AG08396 (cell line): ENCODE data around the gene ZNF559.
A peak's percentile ranks its signal among the peaks of the same experiment; 100 is the strongest.
"Not testable (repeated sequence)": the region's sequence is repeated elsewhere in the genome, so short reads cannot be mapped to it uniquely, and the experiment has no call there.

Experiments
- DNase-seq: peaks from one replicate; pipeline ENCODE4 v3.0.0; 2012; ENCODE audit warnings: low spot score, mixed read lengths

ZNF559 gene

DNA sequence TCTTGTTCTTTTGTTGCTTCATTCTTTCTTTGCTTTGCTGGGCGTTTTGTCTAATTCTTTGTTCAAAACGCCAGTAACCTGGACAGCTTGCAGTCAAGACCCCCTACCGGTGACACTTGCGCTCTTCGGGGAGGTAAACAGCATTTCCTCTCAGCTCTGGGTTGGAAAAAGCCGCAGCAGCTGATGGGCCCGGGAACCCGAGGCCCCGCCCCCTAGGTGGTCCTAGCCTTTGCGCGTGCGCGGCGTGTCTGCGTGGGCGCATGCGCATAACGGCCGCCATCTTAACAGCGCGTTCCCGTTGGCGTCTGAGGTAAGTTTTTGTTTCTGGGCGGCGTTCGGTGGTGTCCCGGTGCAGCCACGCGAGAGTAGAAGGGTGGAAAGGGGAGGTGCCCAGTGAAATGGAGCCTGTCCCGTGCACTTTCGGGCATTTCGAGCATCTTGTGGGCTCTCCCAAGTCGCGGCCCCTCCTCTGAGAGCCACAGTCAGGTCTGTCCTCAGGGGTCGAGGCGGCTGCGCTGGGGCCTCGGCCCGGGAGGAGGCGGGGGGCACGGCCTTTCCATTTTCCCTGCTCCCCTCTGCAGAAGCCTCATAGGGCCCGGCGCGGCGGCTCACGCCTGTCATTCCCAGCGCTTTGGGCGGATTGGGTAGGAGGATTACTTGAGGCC lies at the start of gene ZNF559:
Gene ZNF559 (plus strand): TSS at position 261 of the 665 bp plus-strand sequence. CDS start 14,371 bp downstream, outside the sequence.
- peak; percentile 98 for DNase-seq

DNA sequence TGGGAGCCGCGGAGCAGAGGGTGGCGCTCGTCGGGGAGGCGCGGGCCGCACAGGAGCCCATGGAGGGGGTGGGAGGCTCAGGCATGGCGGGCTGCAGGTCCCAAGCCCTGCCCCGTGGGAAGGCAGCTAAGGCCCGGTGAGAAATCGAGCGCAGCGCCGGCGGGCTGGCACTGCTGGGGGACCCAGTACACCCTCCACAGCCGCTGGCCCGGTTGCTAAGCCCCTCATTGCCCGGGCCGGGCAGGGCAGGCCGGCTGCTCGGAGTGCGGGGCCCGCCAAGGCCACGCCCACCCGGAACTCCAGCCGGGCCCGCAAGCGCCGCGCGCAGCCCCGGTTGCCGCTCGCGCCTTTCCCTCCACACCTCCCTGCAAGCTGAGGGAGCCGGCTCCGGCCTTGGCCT lies 40.5 kb upstream of the ZNF559 start:
- not testable (repeated sequence) for DNase-seq

DNA sequence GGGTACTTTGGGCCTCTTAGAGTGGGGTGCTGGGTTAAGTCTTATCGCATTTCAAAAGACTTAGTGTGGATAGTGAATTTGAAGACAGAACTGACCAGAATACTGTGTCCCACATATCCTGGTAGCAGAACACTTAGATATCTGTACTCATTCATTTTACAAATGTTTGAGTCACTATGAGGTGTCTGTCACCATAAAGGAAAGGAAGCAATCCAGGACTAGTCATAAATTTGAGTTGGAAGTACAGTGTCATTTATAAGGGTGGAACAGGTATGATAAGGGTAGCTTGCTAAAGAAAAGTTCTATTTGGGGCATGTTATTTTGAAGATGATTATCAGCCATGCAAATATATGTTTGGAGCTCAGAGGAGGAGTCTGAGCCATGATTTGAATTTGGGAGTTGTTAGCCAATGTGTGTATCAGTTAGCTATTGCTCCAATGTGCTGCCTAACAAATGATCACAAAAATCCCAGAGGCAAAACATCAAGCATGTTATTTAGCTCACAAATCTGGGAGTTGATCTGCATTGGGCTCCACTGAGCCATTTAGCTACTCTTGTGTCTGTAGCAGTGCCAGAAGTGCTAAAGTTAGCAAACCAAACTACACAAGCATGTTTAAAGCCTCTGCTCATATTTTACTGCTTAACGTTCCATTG lies 34.6 kb upstream of the ZNF559 start:
- no peak for DNase-seq

DNA sequence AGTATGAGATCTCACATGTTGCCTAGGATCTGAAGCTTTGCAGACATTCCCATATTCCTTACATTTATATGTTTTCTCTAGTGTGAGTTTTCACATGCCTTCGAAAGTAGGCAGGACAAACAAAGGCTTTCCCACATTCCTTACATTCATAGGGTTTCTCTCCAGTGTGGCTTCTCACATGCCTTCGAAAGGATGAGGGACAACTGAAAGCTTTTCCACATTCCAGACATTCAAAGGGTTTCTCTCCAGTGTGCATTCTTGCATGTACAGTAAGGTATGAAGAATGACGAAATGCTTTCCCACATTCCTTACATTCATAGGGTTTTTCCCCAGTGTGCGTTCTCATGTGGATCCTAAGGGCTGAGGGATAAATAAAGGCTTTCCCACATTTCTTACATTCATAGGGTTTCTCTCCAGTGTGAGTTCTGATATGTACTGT lies 28.5 kb upstream of the ZNF559 start:
- no peak for DNase-seq

DNA sequence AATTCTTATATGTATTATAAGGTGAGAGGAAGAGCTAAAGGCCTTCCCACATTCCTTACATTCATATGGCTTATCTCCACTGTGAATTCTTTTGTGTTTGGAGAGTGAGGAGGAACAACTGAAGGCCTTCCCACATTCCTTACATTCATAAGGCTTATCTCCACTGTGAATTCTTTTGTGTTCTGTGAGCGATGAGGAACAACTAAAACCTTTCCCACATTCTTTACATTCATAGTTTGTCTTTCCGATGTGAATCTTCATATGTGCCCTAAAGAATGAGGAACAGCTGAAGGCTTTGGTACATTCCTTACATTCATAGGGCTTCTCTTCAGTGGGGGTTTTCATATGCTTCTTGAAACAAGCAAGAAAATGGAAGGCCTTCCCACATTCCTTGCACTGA lies 27.6 kb upstream of the ZNF559 start:
- no peak for DNase-seq

DNA sequence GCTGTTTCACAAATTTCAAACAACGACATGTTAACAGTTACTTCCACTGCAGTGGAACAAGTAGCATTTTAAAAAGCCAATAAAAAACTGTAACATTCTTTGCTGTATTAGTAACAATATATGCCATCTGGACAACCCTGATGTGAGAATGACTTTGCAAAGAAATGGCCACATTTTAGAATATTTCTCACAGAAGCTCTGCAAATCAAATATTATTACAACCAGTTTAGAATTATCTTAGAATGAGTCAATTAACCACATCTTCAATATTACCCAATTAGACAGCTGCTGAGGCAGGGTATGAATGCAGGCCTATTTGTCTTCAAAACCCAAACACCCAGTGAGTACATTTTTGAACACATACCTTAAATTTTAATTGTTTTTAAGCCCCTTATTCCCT lies 17.5 kb upstream of the ZNF559 start:
- peak; percentile 32 for DNase-seq

DNA sequence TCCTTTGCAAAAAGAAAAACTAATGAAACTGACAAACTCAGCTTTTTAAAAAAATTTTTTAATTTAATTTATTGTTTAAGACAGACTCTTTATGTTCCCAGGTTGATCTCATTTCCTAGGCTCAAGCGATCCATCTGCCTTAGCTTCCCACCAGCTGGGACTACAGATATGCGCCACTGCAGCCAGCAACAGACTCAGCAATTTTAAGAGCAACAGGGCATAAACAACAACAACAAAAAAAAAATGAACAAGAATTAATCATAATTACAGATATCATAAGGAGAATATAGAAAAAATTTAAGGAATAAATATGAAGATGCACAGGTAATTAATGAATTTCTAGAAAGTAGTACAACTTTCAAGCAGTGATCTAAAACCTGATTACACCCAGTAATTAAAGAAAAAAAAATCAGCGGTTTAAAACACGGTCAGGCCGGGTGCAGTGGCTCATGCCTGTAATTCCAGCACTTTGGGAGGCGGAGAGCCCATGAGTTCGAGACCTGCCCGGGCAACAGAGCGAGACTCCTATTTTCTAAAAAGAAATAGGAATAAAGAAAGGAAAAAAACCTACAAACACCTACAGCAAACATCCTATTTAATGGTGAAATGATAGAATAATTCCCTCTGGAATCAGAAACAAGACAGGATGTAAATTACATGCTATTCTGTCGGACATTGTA lies 15.7 kb upstream of the ZNF559 start:
- no peak for DNase-seq

DNA sequence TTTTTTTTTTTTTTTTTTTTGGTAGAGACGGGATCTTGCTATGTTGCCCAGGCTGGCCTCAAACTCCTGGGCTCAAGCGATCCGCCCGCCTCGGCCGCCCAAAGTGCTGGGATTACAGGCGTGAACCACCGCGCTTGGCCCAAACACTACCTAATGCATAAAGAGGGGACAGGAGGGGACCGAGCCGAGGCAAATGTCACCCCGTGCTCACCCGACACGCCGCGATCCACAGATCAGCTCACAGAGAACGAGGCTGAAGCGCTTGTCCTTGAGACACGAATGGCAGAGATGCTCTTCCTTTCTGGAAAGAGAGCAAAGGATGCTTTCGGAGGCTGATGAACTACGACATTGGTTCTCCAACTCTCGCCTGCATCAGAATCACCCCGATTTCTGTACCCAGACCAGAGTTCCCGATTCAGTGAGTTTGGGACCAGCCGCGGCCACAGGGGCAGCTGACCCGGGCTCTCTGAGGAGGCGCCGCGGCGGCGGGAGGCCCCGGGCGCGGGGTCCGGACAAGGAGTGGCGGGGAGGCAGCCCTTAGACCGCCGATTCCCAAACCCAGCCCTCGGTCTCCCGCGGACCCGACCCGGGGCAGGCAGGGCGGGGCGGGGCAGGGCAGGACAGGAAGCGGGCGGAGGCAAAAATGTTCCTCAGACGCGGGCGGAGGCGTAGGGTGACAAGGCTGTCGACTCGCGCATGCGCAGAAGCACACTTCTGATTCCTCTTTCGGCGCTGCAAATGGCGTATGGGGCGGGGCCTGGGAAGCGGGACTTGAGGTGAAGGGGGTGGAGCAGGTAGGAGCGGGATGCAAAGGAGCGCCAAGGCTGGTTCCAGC lies 14.6 kb upstream of the ZNF559 start, which contains the start of gene ZNF699:
Gene ZNF699 (minus strand): TSS at position 700 of the 835 bp plus-strand sequence. CDS start 4,719 bp downstream, outside the sequence.
- peak; percentile 97 for DNase-seq

DNA sequence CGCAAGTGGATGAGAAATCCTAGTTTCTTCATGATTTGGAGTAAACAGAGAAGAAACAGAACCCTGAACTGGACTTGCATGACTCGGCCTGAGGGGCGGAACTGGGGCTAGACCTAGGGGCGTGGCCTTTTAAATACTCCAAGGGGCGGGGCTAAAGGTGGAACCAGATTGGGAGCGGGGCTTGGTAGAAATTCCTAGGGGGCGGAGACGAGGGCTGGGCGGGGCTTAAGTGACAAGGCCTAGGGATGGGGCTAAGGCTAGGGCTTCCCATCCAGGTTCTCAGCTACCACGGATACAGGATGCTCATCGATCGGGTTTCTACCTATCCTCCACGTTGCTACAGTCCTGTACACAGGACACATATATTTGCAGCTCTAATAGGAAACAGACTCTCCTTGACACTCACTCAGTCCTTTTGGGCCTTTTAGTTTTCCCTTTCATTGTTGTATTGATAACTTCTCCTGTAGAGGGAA lies 14.0 kb upstream of the ZNF559 start:
- DNase-seq: peak; percentile 89

DNA sequence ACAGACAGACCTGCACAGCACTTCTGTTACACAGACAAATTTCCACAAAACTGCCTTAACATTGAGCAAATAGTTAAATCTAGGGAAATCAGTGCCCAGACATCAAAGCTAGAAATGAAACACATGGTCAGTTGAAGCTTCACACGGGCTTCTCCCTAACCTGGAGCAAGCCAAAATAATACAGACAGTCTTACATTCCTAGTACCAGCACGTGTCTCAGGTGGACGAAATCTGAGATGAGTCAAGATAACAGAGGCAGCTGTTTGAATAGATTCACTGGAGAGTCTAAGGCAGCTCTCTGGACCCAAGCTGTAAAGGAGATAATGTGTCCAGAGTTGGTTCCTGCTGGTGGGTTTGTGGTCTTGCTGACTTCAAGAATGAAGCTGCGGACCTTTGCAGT lies 10.2 kb upstream of the ZNF559 start:
- no peak for DNase-seq

DNA sequence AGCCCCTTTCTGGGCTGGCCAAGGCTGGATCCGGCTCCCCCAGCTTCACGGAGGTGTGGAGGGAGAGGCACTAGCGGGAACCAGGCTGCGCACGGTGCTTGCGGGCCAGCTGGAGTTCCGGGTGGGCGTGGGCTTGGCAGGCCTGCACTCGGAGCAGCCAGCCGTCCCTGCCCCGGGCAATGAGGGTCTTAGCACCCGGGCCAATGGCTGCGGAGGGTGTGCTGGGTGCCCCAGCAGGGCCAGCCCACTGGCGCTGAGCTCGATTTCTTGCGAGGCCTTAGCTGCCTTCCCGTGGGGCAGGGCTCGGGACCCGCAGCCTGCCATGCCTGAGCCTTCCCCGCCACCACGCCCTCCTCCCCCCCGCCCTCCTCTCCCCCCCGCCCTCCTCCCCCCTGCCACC lies 2.6 kb upstream of the ZNF559 start:
- no peak for DNase-seq

DNA sequence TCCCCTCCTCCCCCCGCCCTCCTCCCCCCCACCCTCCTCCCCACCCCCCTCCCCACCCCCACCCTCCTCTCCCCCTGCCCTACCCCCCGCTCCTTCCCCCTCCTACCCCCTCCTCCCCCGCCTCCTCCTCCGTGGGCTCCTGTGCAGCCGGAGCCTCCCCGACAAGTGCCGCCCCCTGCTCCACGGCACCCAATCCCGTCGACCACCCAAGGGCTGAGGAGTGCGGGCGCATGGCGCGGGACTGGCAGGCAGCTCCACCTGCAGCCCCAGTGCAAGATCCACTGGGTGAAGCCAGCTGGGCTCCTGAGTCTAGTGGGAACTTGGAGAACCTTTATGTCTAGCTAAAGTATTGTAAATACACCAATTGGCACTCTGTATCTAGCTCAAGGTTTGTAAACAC lies 2.2 kb upstream of the ZNF559 start:
- not testable (repeated sequence) for DNase-seq

DNA sequence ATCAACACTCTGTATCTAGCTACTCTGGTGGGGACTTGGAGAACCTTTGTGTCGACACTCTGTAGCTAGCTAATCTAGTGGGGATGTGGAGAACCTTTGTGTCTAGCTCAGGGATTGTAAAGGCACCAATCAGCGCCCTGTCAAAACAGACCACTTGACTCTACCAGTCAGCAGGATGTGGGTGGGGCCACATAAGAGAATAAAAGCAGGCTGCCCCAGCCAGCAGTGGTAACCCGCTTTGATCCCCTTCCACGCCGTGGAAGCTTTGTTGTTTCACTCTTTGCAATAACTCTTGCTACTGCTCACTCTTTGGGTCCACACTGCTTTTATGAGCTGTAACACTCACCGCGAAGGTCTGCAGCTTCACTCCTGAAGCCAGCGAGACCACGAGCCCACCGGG lies 1.8 kb upstream of the ZNF559 start:
- not testable (repeated sequence) for DNase-seq

DNA sequence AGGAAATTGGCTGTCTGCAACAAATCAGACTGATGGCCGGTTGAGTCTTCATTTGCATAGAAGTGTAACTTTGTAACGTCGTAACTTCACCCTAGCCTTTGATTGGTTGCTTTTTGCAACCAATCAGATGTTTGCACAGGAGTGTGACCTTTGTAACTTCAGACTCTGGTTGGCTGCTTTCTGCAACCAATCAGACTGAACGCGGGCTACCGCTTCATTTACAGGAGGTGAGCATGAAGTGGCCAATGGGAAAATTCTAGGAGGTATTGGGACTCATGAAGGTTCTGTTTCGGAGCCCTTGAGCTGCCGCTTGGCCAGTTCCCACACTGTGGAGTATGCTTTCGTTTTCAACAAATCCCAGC lies 441 bp upstream of the ZNF559 start:
- peak; percentile 74 for DNase-seq

DNA sequence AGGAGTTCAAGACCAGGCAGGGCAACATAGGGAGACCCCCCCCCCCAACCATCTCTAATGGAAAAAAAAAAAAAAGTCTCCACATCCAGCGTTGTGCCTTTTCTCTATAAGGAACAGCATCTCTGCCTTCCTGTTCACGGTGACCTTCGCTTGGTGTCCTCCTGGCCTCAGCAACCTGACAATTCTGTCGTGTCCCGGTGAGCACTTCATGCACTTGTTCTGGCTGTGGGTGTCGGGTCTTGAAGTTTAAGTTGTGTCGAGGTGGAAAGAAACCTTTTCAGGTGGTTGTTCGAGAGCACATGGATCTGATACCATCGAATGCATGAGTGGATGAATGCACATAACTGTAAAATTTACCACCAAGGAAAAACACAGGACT lies 594 bp downstream of the ZNF559 start:
- no peak for DNase-seq

DNA sequence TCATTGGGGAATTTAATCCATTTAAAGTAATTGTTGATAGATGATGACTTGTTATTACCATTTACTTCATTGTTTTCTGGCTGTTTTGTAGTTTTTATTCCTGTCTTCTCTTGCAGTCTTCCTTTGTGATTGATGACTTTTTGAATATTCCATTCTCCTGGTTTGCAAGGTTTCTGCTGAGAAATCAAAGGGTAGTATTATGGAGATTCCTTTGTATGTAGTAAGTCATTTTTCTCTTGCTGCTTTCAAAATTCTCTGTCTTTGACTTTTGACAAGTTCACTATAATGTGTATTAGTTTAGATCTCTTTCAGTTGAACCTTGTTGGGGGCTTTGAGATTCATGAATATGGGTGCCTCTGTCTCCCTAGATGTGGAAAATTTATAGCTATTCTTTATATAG lies 6.0 kb downstream of the ZNF559 start:
- DNase-seq: no peak

DNA sequence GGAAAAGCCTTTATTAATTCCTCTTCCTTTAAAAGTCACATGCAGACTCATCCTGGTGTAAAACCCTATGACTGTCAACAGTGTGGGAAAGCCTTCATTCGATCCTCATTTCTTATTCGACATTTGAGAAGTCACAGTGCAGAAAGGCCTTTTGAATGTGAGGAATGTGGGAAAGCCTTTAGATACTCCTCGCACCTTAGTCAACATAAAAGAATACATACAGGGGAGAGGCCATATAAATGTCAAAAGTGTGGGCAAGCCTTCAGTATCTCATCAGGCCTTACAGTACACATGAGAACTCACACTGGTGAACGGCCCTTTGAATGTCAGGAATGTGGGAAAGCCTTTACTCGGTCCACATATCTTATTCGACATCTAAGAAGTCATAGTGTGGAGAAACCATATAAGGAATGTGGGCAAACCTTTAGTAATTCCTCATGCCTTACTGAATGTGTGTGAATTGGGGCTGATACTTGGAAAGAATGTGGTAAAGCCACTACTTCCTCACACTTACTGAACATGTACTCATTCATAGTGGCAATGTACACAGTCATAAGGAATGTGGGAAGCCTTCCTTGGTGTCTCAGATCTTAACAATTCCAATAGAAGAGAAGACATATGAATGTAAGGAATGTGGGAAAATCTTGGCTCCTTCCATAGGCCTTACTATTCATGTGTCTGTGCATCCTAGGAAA lies 18.8 kb downstream of the ZNF559 start:
- no peak for DNase-seq

DNA sequence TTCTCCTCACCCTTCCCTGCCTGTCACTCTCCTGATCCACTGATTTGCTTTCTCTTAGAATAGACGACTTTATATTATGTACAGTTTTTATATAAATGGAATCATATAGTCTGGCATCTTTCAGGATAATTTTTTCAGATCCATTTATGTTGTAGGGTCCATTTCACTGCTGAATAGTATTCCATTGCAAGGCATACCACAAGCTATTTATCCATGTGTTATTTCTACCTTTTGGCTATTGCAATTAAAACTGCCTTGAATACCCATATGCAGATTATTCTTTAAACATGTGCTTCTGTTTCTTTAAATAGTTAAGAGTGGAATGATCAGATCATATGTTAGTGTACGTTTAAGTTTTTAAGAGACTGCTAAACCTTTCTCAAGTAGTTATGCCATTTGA lies 21.0 kb downstream of the ZNF559 start:
- DNase-seq: no peak

DNA sequence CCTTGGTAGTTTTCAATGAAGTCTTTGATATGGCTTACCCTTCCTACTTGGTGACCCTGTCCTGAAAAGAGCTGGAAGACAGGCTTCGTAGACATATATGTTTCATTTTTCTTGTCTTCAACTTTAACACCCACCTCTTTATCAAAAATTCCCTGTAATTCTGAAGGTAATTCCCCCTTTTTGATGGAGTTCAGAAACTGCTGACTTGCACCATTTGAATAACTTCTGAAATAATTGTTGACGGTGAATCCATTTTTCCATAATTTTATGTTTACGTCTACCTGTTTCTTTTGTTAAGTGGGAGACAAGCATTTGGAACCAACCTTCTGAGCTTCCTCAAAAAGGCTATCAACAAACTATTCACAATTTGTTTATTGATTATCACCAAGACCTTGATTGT lies 24.3 kb downstream of the ZNF559 start:
- DNase-seq: no peak

DNA sequence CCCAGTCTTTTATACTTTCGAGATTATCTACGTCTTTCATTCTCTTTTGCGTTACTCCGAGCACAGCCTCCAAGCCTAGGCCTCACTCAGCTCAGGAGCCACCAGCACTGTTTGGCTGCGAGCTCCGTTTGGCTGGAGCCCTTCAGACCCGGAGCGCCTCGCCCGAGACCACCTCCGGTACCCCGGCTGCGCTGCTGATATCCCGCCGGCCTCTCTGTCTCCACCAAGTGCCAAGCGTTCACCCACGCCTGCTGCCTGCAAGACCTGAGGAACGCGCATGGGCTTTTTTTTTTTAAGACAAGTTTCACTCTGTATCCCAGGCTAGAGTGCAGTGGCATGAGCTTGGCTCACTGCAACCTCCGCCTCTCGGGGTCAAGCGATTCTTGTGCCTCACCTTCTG lies 24.7 kb downstream of the ZNF559 start:
- DNase-seq: no peak

DNA sequence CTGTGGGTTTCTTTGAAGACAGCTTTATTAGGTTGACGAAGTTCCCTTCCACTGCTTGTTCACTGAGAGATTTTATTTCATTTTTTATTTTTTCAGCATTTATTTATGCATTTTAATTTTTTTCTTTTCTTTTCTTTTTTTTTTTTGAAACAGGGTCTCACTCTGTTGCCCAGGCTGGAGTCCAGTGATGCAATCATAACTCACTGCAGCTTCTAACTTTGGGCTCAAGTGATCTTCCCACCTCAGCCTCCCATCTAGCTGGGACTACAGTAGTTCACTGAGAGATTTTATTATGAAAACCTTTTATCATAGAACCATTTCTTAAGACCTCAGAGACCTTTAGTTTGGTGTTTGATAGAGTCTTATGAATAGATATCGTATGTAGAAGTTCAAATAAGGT lies 28.5 kb downstream of the ZNF559 start:
- no peak for DNase-seq

DNA sequence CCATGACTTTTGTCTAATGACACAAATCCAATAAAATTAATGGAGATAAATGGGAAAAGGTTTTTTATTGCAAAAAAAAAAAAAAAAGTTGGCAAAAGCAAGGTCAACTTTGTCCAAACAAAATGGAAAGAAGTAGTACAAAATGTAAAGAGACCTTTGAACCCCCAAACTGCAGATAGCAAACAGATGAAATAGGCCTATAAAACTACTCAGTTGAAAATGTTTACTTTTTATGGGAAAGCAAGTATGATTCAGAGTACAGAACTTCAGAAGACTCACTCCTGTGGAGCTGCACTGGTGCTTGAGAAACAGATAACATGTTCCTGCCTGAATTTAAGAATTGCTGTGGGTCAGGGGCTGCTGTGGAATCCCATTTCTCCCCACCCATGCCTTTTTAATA lies 29.0 kb downstream of the ZNF559 start:
- no peak for DNase-seq
